Measurements from ENCODE around the gene SELENOV.

Gene SELENOV

DNA sequence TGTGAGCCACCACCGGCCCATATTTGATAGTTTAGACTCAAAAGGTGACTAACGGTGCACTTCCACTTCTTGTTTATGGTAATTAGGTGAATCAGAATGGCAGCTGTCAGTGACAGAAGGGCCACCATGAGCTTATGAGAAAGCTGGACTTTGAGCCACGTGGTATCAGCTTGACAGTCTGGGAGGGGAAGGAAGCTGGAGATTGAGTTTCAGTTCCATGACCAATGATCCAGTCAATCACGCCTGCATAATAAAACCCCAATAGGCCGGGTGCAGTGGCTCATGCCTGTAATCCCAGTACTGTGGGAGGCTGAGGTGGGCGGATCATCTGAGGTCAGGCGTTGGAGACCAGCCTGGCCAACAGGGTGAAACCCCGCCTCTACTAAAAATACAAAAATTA is 9.6 kb downstream of the SELENOV start:
- DNase-seq: no peak

DNA sequence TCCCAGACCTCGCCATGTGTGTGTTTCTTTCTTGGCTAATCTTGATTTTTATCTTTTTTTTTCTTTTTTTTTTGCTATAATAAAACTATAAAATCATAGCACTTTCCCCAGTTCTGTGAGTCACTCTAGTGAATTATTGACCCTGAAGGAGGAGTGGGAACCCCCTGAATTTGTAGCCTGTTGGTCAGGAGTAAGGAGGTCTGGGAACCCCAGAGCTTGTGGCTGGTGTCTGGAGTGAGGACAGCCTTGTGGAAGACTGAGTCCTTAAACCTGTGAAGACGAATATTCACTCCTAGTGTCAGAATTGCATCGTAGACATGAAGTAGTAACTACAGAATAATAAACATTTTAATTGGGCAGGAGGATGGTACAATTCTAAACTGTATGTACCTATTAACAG is 10.3 kb downstream of the SELENOV start:
- DNase-seq: no peak

DNA sequence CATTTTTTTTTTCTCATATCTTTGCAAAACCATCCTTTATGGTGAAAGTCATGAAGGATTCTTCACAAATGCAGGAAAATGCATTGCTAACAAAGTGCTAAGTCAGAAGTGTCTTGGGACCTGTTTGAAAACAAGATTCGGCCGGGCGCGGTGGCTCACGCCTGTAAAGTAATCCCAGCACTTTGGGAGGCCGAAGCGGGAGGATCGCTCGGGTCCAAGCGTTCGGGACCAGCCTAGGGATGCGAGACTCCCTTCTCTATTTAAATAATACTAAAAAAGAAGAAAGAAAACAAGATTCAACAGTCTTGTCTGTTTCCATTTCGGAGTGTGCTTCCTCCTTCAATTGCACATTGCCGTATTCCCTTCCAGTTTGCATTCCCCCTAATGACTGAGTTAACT is 16.9 kb downstream of the SELENOV start:
- no peak for DNase-seq

DNA sequence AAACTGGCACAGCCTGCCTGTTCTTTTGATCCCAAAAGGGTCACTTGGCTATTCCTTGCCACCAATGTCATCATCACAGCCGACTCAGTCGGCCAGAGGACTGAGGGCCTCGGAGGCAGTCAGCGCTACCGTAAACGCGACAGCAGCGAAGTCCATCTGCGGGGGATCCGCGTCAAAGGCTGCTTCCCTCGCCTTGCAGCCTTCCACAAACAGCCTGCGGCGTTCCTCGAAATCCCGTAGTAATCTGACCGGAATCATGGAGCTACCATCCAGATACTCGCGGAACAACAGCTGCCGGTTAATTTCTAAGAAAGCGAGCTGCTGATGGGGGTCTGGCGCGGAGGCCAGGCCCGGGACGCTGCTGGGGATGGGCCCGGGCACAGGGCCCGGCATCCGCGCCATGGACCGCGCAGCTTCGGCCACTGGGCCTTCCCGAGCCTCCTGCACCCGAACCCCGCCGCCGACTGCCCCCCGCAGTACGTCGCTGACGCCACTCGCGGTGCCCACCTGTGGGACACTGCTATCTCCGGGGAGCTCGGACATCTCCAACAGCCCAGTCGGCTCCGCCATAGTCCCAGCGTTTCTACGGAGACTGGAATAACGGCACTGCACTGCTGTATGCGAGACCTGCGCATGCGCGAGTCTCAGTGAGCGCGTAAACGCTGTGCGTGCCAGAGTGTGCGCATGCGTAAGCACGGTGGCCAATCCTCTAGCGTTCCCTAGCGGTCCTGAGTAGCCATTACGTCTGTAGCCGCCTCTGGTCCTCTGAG is 17.5 kb downstream of the SELENOV start, which contains the start of gene EID2B:
EID2B (minus strand) TSS at position 620 of the 770 bp plus-strand sequence; CDS start at position 570, 50 bp downstream.
- peak; percentile 87 for DNase-seq

GRCh38 chr19:39533003-39533512 is 18.1 kb downstream of the SELENOV start:
- DNase-seq: no peak

GRCh38 chr19:39533791-39534190 is 18.9 kb downstream of the SELENOV start:
- no peak for DNase-seq

GRCh38 chr19:39539165-39539517 is 24.2 kb downstream of the SELENOV start:
- no peak for DNase-seq

GRCh38 chr19:39539518-39540332 is 24.8 kb downstream of the SELENOV start, which contains the start of gene EID2:
Gene EID2, minus strand, starts transcription at chr19:39540161. Its CDS starts 82 bp downstream, at chr19:39540079.
- DNase-seq: peak; percentile 91

DNA sequence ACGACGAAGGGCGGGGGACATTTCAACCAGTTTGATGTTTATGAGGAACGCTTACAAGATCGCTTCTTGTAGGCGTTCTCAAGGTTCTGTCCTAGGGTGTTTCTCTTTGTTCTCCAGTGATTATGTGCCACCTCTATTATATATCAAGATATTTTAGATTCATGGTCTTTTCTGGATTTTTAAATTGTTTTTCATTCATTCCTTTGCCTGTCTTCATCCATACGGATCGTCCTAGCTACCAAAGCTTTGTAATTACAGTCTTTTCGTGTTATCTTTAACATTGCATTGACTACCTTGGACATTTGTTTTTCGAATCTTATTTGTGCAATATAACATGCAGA is 25.4 kb downstream of the SELENOV start:
- no peak for DNase-seq

DNA sequence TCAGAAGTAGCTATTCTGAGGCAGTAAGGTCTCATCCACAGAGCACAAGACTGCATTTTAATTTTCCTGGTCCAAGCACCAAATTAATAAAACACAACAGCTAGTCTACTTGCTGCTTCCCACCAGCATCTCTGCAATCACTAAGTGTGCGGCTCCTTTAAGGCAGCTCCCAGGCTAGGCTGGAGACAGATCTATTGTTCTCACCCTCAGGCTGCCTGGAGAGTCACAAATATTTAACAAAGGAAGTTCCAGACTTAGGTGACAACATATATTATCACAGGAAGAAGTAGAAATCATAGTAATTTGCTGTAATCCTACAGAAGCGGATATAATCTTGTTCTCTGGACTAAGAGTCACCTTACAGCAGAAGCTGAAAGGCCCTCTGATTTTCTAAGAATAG is 27.3 kb downstream of the SELENOV start:
- DNase-seq: no peak

DNA sequence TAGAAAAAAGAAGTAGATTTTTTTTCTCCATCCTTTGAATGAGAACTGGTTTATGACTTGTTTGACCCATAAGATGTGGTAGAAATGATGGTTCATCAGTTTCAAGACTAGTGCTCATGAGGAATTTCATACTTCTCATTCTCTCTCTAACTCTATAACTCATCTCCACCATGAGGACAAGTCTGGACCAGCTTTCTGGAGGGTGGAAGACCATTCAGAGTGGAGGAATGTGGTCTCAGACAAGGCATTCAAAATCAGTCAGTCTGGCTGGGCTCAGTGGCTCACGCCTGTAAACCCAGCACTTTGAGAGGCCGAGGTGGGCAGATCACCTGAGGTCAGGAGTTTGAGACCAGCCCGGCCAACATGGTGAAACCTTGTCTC is 28.5 kb downstream of the SELENOV start:
- no peak for DNase-seq

DNA sequence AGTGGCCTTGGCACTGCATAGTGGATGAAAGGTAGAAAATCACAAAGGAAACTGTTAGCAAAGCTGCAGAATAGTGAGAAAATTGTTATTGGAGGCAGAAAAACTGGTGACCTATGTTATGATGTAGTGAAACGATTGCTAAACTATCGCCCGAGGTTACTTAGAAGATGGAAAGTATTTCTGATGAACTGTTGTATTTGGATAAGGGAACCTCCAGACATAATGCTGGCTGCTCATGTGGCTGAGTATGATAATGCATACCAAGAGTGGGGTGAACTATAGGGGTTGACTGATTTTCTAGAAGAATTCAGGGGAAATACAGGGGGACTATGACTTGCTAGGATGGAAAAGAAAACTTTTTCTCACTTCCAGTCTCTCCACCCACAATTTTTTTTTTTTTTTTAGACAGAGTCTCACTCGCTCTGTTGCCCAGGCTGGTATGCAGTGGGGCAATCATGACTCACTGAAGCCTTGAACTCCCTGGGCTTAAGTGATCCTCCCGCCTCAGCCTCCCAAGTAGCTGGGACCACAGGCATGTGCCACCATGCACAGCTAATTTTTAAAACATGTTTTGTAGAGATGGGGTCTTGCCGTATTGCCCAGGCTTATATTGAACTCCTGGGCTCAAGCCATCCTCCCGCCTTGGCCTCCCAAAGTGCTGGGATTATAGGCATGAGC is 29.4 kb downstream of the SELENOV start:
- DNase-seq: no peak

GRCh38 chr19:39544911-39545310 is 30.0 kb downstream of the SELENOV start:
- DNase-seq: no peak

GRCh38 chr19:39546599-39546998 is 31.7 kb downstream of the SELENOV start:
- DNase-seq: no peak

- no peak for DNase-seq
Observed at GRCh38 chr19:39550197-39550596, 35.3 kb downstream of the SELENOV start.

DNA sequence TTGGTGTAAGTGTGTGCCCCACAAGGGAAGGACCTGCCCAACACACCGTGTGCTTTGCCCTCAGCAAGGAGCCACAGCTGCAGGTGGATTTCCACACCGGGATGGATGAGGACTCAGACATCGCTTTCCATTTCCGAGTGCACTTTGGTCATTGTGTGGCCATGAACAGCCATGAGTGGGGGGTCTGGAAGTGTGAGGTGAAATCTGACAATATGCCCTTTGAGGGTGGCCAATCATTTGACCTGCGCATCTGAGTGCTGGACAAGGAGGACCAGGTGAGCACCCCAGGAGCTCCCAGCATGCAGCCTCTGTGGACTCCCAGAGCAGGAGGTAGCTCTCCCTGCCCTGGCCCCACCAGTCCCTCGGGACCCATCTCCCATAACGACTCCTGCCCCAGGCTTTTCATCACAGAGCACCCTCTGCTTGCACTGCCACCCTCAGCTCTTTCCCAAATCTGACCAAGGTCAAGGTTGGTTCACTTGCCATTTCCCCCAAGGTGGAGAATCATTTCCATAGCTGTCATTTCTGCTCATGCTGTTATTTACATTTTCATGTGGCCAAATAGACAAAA is 38.2 kb downstream of the SELENOV start:
- no peak for DNase-seq

DNA sequence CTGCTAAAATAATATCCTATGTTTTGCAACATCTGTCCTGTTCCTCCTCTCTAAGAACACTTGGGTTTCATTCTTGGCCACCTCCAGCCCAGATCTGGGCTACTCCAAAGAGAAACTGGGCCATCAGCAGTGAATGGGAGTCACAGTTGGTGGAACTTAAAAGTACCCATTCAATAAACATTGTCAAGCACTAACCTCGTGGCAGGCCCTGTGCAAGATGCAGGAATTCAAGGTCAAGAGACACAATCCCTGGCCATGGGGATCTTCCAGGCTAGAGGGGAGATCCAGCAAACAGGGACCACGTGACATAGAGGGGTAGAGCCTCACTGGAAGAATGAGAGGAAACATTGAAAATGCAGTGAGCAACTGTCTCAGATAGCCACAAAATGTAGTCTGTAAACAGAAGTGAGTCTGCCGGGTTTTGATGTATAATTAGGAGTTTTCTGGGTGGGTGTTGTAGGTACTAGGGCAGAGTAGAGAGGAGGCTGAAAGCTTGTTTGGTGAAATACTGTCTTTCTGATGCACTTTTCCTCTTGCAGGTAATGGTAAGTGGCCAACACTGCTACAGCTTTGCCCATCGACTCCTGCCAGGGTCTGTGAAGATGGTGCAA is 39.9 kb downstream of the SELENOV start:
- DNase-seq: no peak

- DNase-seq: no peak
Observed at GRCh38 chr19:39555883-39556282, 40.9 kb downstream of the SELENOV start.

DNA sequence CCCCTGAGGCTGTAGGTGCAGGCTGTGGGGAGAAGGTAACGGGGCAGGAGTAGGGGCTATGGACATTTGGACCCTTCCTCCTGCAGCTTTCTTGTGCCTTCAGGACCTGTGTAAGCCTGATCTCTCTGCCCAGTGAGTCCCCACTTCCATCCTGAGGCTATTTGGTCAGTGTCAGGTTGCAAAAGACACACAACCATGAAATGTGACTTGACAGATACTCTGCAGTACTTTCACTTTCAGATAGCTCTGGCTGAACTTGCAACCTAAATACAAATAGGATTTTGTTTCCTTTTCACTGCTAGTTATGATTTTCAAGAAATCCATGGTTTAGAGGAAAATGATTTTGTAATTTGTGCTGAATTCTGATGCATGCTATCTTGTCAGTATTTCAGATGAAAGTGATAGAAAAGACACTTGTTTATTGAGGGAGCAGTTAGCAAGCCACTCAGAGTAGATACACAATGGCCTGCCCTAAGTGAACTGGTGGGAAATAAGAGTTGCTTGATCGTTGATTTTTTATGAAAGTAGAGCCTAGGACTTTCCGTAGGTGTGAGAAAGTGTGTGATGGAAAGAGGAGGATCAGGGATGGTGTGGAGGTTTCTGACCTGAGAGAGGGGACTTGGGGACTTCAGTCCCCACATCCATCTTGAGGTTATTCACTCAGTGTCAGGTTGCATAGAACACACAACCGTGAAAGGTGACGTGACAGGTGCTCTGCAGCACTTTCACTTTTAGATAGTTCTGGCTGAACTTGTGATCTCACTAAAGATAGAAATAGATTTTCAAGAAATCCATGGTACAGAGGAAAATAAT is 43.1 kb downstream of the SELENOV start:
- peak; percentile 7 for DNase-seq

DNA sequence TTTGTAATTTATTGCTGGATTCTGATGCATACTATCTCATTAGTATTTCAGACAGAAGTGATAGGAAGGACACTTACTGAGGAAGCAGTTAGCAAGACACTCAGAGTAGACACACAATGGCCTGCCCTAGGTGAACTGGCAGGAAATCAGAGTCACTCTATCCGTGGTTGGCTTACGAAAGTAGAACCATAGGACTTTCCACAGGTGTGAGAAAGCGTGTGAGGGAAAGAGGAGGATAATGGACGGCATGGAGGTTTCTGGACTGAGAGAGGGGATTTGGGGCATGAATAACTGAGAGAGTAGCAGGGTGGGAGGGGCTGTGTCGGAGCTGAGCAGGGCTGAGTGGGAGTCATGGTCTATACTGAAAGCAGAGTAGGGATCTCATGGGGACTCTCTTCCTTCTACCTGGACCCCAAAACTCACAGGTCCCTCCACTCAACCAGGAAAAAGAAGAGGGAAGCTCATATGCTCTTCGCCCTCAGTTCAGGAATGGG is 43.7 kb downstream of the SELENOV start:
- DNase-seq: no peak

DNA sequence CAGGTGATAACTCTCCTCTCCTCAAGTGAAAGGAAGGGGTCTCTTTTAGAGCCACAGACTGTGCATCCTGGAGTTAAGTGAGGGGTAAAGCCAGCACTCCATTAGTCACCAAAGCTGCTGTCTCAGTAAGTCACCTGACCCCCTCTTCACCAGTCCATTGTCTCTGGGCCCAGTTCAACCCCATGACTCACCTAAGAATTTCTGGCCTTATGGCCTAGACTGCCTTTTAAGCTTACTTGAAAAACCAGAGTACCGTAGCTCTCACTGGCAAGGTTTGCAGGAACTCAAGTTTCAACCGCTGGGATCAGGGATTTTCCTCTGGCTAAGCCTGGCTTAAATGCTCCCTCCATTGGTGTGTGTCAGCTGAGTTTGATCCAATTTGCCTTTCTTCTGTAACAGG is 48.5 kb downstream of the SELENOV start:
- no peak for DNase-seq

GRCh38 chr19:39566064-39566463 is 51.1 kb downstream of the SELENOV start:
- DNase-seq: no peak

Data from stimulated activated naive CD4-positive, alpha-beta T cell treated with Interleukin-2 at 50 U/mL for 16 hours (primary cell).